Gastrocnemius medialis (tissue), 4 donors: ENCODE results near the gene ATP2C2. TPM values are rescaled to one million over a fixed set of nuclear protein-coding genes. Genes with fewer than 3 reads are reported as not detected.

Experiments
- ATAC-seq, 2 donors: fragments of 150-250 bp; one replicate each; pipeline ENCODE4 v1.9.1; 2016
- DNase-seq, 2 donors: peaks; one replicate each; pipeline ENCODE4 v3.0.0-alpha.2; 2019
- H3K27ac ChIP-seq, 4 donors: fragments of 200-600 bp; sonication (generic); 1 replicate in 1 of 4; 2 replicates in 3 of 4; pipeline ENCODE4 v1.5.1; 2016 to 2018; ENCODE audit warnings: mild to moderate bottlenecking in 2 of 4, moderate library complexity in 1 of 4
- H3K27me3 ChIP-seq, 3 donors: fragments of 200-600 bp; sonication (generic) in 2 of 3; 1 replicate in 1 of 3; 2 replicates in 2 of 3; pipeline versions ENCODE4 v1.5.1 to v1.6.0; 2016 to 2019; ENCODE audit warnings: mild to moderate bottlenecking in 1 of 3, moderate library complexity in 1 of 3
- H3K36me3 ChIP-seq, 2 donors: fragments of 200-600 bp; sonication (generic) in 1 of 2; one replicate each; pipeline ENCODE4 v1.5.1; 2017 to 2018
- H3K4me1 ChIP-seq, 2 donors: fragments of 200-600 bp; sonication (generic) in 1 of 2; one replicate each; pipeline ENCODE4 v1.5.1; 2016 to 2017; ENCODE audit warnings: mild to moderate bottlenecking in 2 of 2
- H3K4me3 ChIP-seq, 4 donors: fragments of 200-600 bp; sonication (generic) in 3 of 4; 1 replicate in 1 of 4; 2 replicates in 3 of 4; pipeline ENCODE4 v1.5.1; 2016 to 2019; ENCODE audit warnings: mild to moderate bottlenecking in 2 of 4
- H3K9me3 ChIP-seq, 3 donors: fragments of 200-600 bp; sonication (generic) in 2 of 3; 1 replicate in 1 of 3; 2 replicates in 2 of 3; pipeline ENCODE4 v1.5.1; 2016 to 2019
- CTCF ChIP-seq, 5 experiments: fragments of 450-650 bp in 3 of 5; fragments of 200-600 bp in 2 of 5; sonication (generic) in 2 of 5; IDR thresholded peaks in 4 of 5; conservative IDR thresholded peaks in 1 of 5; 1 replicate in 4 of 5; 2 replicates in 1 of 5; pipeline ENCODE4 v1.5.1; 2016 to 2019; ENCODE audit warnings: antibody characterized with exemption in 5 of 5, mild to moderate bottlenecking in 3 of 5, moderate library complexity in 3 of 5
- POLR2A ChIP-seq, 2 donors: fragments of 450-650 bp; IDR thresholded peaks; one replicate each; pipeline ENCODE4 v1.6.1; 2017; ENCODE audit warnings: antibody characterized with exemption in 2 of 2, mild to moderate bottlenecking in 2 of 2, moderate library complexity in 2 of 2
- in situ Hi-C, 4 donors: fragments of 200-750 bp; cut with MboI; loops; one replicate each; pipeline versions ENCODE4 v1.15.0 to v1.8.0; 2017; ENCODE audit warnings: low sequenced_read_pairs in 4 of 4
- intact Hi-C: fragments of 100-400 bp; cut with DNase I; formaldehyde crosslinking; loops from one replicate; pipeline ENCODE4 v1.15.1; 2023; ENCODE audit warnings: low total_unique reads
- total RNA-seq, 4 donors: library from RNA; depleted of rRNA; stranded (reverse); fragments of >200 nt; gene quantifications; one replicate each; pipeline versions ENCODE4 v1.1.0 to v1.2.3, GENCODE V29; 2016

Gene ATP2C2
- total RNA-seq, 4 donors from 2014 or later: 0.44 TPM; not detected in 3

DNA sequence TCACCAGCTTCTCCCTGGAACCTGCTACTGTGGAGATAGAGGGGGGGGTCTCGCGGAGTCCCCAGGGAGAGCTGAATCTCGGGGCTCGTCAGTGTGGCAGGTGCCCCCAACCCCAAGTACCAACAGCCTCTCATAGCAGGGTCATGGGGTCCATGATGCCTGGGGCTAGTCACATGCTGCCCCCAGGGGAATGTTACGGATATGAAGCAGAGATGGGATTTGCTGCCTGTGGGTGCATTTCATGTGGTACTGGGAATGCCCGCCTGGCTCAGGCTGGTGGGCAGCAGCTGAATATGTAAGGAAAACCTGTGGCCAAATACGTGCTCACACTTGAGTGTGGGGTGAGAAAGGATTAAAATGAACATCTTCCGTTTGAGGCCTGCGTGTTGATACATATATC lies 86.7 kb downstream of the ATP2C2 start:
- Histone ChIP-seq H3K27me3 (peaks cover 0 to 4% (median 0%) of the 10 kb centered on the region in 3 donors), H3K4me1 (no peaks in the 10 kb centered on the region), H3K9me3 (no peaks in the 10 kb centered on the region), H3K36me3 (no peaks in the 10 kb centered on the region), H3K4me3 (no peak overlapping the region), H3K27ac (no peak overlapping the region)
- TF ChIP-seq CTCF (IDR thresholded peaks at IDR 0.05 in 4 of 5, conservative IDR thresholded peaks at IDR 0.05 in 1 of 5) (no peak), POLR2A (IDR thresholded peaks at IDR 0.05) (no peak)
- DNase-seq: no peak
- intact Hi-C loops (no loop called here), in situ Hi-C loops (no loop called here)
- ATAC-seq: no peak

GRCh38 chr16:84458606-84459532 lies 90.5 kb downstream of the ATP2C2 start:
- intact Hi-C loops (no loop called here), in situ Hi-C loops (no loop called here)
- TF ChIP-seq CTCF (IDR thresholded peaks at IDR 0.05 in 4 of 5, conservative IDR thresholded peaks at IDR 0.05 in 1 of 5): no peak
- TF ChIP-seq POLR2A (IDR thresholded peaks at IDR 0.05): no peak
- Histone ChIP-seq H3K4me1 (no peaks in the 10 kb centered on the region), H3K27me3 (no peaks in the 10 kb centered on the region), H3K36me3 (no peaks in the 10 kb centered on the region), H3K27ac (no peak overlapping the region), H3K4me3 (no peak overlapping the region), H3K9me3 (no peaks in the 10 kb centered on the region)
- DNase-seq (no peak), ATAC-seq (no peak)

GRCh38 chr16:84459533-84459894 lies 91.2 kb downstream of the ATP2C2 start:
- Histone ChIP-seq H3K27me3 (no peaks in the 10 kb centered on the region), H3K9me3 (no peaks in the 10 kb centered on the region), H3K27ac (no peak overlapping the region), H3K4me1 (no peaks in the 10 kb centered on the region), H3K36me3 (no peaks in the 10 kb centered on the region), H3K4me3 (no peak overlapping the region)
- intact Hi-C loops (no loop called here), in situ Hi-C loops (no loop called here)
- DNase-seq (no peak), ATAC-seq (no peak)
- TF ChIP-seq CTCF (IDR thresholded peaks at IDR 0.05 in 4 of 5, conservative IDR thresholded peaks at IDR 0.05 in 1 of 5): no peak
- no peak for TF ChIP-seq POLR2A (IDR thresholded peaks at IDR 0.05)

DNA sequence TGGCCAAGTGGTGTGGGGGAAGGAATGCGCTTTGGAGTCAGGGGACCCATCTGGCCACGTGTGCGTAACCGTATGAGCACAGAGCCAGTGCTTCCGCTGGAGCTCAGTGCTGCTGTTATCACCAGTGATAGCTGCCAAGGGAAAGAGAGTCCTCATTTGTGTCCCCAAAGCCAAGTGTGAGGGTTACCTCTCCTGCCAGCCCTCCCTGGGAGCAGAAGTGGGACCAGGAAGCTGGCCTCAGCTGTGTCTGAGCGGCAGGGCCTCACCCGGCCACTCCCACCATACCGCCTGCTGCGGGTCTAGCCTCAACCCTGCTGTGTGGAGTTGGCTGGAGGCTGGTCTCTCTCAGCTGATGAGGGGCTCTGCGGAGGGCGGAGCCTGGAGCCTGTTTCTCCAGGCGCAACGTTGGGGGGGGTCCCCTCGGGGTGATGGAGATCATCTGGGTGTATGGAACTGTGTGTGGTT lies 91.6 kb downstream of the ATP2C2 start:
- H3K9me3 ChIP-seq: no peaks in the 10 kb centered on the region
- H3K27ac ChIP-seq: no peak overlapping the region
- in situ Hi-C loops: no loop called here
- no peaks in the 10 kb centered on the region for H3K27me3 ChIP-seq
- ATAC-seq (no peak), DNase-seq (no peak)
- TF ChIP-seq POLR2A (IDR thresholded peaks at IDR 0.05) (no peak), CTCF (IDR thresholded peaks at IDR 0.05 in 4 of 5, conservative IDR thresholded peaks at IDR 0.05 in 1 of 5) (no peak)
- H3K36me3 ChIP-seq: no peaks in the 10 kb centered on the region
- H3K4me3 ChIP-seq: no peak overlapping the region
- intact Hi-C loops: no loop called here
- no peaks in the 10 kb centered on the region for H3K4me1 ChIP-seq
